GM12878 (cell line): Measurements from ENCODE around the gene ZNF687. TPM values are rescaled to one million over a fixed set of nuclear protein-coding genes. Genes with fewer than 3 reads are reported as not detected.
A peak's percentile ranks its signal among the peaks of the same experiment; 100 is the strongest.

ENCODE experiments used
- BRCA1 ChIP-seq: IDR thresholded peaks from 2 replicates; pipeline ENCODE4 v1.6.1; 2011; ENCODE audit warnings: low read depth, low read length, improper control_type of control experiment
- EGR1 ChIP-seq, 2 experiments: IDR thresholded peaks; 1 replicate in 1 of 2; 2 replicates in 1 of 2; pipeline ENCODE4 v1.6.1; 2011 to 2012; ENCODE audit warnings: low read depth in 2 of 2, low read length in 2 of 2, borderline replicate concordance in 1 of 2, mild to moderate bottlenecking in 1 of 2, moderate library complexity in 1 of 2
- IRF3 ChIP-seq: fragments of 450-650 bp; IDR thresholded peaks from 2 replicates; pipeline ENCODE4 v1.6.1; 2014; ENCODE audit warnings: mild to moderate bottlenecking
- JUNB ChIP-seq: IDR thresholded peaks from 2 replicates; pipeline ENCODE4 v1.6.1; 2016; ENCODE audit warnings: antibody characterized with exemption, mild to moderate bottlenecking
- KAT2A ChIP-seq: conservative IDR thresholded peaks from 2 replicates; pipeline ENCODE4 v1.6.1; 2011; ENCODE audit warnings: low read depth, low read length; ENCODE audit not compliant: control insufficient read depth
- KDM1A ChIP-seq: fragments of 200-600 bp; sonication (generic); IDR thresholded peaks from 2 replicates; pipeline ENCODE4 v1.6.1; 2016; ENCODE audit warnings: borderline replicate concordance
- MYB ChIP-seq: fragments of 150-350 bp; IDR thresholded peaks from 2 replicates; pipeline ENCODE4 v1.6.1; 2014; ENCODE audit warnings: mild to moderate bottlenecking, low read depth, low read length, borderline replicate concordance
- NFYB ChIP-seq: IDR thresholded peaks from 2 replicates; pipeline ENCODE4 v1.6.1; 2011; ENCODE audit warnings: low read depth, mild to moderate bottlenecking, low read length, improper control_type of control experiment, moderate library complexity; ENCODE audit not compliant: insufficient read depth
- SUZ12 ChIP-seq: fragments of 200-600 bp; sonication (generic); IDR thresholded peaks from one replicate; pipeline ENCODE4 v1.6.1; 2018; ENCODE audit warnings: antibody characterized with exemption, mild to moderate bottlenecking; ENCODE audit not compliant: unreplicated experiment
- TAF1 ChIP-seq: IDR thresholded peaks from 2 replicates; pipeline ENCODE4 v1.6.1; 2011; ENCODE audit warnings: mild to moderate bottlenecking, low read depth, low read length, borderline replicate concordance
- YBX1 ChIP-seq: fragments of 450-650 bp; IDR thresholded peaks from 2 replicates; pipeline ENCODE4 v1.6.1; 2016; ENCODE audit warnings: antibody characterized with exemption
- ZBTB4 ChIP-seq: fragments of 450-650 bp; formaldehyde crosslinking; IDR thresholded peaks from 2 replicates; pipeline ENCODE4 v1.4.0; 2022; ENCODE audit warnings: mild to moderate bottlenecking, moderate library complexity
- ZNF217 ChIP-seq: fragments of 450-650 bp; IDR thresholded peaks from 2 replicates; pipeline ENCODE4 v1.6.1; 2017; ENCODE audit warnings: antibody characterized with exemption, mild to moderate bottlenecking
- ZZZ3 ChIP-seq: IDR thresholded peaks from 2 replicates; pipeline ENCODE4 v1.6.1; 2011; ENCODE audit warnings: low read depth; ENCODE audit not compliant: control insufficient read depth, insufficient read length
- polyA plus RNA-seq, 11 experiments: library from polyadenylated mRNA; depleted of rRNA in 4 of 11; unstranded in 6 of 11; stranded (reverse) in 5 of 11; fragments of >200 nt; fragmentation: Nextera tagmentation in 4 of 11; fragmentation: Illumina TruSeq in 1 of 11; extraction: Ambion mirVana in 4 of 11; extraction: Trizol in 1 of 11; gene quantifications; 1 replicate in 1 of 11; 2 replicates in 10 of 11; pipeline versions ENCODE4 v1.2.1 to v1.2.3, GENCODE V29; 2011 to 2016; ENCODE audit warnings: inconsistent platforms in 2 of 11, missing spikeins in 2 of 11, low read depth in 1 of 11
- total RNA-seq, 4 experiments: library from RNA; depleted of rRNA in 3 of 4; stranded (reverse); fragments of >200 nt in 3 of 4; fragmentation: Illumina TruSeq in 1 of 4; extraction: Trizol in 1 of 4; gene quantifications; 2 replicates each; pipeline versions ENCODE4 v1.2.1 to v1.2.3, GENCODE V29; 2013 to 2021
- TF ChIP-seq, protein P1 (sequence below): fragments of 450-650 bp; formaldehyde crosslinking; IDR thresholded peaks from 2 replicates; pipeline ENCODE4 v1.4.0; 2020; ENCODE audit warnings: mild to moderate bottlenecking, moderate library complexity
- TF ChIP-seq, protein P2 (sequence below), 3 experiments: IDR thresholded peaks in 2 of 3; conservative IDR thresholded peaks in 1 of 3; 2 replicates each; pipeline ENCODE4 v1.5.1; 2011; ENCODE audit warnings: low read depth in 3 of 3, low read length in 3 of 3, mild to moderate bottlenecking in 3 of 3, control low read depth in 2 of 3, moderate library complexity in 2 of 3, inconsistent platforms in 1 of 3, mixed read lengths in 1 of 3; ENCODE audit not compliant: control insufficient read depth in 2 of 3, insufficient read depth in 1 of 3; ENCODE audit errors: extremely low read depth in 1 of 3
- TF ChIP-seq, protein P3 (sequence below): IDR thresholded peaks from 2 replicates; pipeline ENCODE4 v1.6.1; 2011; ENCODE audit warnings: borderline replicate concordance, low read depth, mild to moderate bottlenecking, moderate library complexity, mixed read lengths, low read length; ENCODE audit not compliant: insufficient read depth; ENCODE audit errors: extremely low read length

ZNF687 gene
- total and polyA plus RNA-seq, 10 of the 15 experiments (the other 5 are each of a cell fraction or from before 2014, with no cell fraction given), result 0.08 to 30.9 (median 9.9) TPM

DNA sequence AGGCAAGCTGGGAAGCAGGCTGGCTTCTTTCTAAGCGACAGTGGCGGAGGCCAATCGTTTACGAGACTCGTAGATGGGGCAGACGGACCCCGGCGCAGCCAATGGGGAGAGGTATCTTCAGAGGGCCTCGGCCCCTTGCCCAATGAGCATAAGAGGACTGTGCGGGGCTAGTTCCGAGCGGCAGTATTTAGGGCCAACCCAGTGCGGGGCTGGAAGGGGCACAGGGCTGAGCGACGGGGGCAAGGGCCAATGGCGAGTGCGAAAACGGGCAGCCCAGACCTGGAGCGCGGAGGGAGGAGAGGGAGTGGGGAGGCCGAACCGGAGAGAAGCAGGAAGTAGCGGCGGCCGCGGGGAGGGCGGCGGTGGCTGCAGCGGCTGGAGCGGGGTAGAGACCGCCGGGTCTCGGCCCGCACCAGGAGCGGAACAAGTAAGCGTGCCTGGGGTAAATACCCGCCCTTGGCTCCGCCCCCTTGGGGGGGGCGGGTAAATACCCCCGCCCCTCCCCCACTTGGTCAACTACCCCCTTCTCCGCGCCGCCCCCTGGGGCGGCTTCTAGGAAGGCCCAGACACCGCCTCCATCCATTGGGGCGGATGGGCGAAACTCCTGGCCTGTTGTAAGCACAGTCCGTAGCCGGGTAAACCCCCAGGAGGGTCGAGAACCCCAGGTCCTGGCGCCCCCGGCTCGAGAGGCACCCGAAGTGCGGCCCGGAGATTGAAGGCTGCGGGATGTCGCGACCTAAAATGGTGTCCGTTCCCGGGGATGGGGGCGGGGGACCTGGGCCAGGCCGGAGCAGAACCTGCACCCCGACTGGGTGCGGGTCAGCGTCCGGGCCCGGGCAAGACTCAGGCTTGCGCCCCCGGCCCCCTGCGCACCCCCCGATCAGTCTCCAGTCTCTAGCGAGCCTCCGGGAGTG, at the start of gene ZNF687 (continued):
- TF ChIP-seq, protein P1, sequence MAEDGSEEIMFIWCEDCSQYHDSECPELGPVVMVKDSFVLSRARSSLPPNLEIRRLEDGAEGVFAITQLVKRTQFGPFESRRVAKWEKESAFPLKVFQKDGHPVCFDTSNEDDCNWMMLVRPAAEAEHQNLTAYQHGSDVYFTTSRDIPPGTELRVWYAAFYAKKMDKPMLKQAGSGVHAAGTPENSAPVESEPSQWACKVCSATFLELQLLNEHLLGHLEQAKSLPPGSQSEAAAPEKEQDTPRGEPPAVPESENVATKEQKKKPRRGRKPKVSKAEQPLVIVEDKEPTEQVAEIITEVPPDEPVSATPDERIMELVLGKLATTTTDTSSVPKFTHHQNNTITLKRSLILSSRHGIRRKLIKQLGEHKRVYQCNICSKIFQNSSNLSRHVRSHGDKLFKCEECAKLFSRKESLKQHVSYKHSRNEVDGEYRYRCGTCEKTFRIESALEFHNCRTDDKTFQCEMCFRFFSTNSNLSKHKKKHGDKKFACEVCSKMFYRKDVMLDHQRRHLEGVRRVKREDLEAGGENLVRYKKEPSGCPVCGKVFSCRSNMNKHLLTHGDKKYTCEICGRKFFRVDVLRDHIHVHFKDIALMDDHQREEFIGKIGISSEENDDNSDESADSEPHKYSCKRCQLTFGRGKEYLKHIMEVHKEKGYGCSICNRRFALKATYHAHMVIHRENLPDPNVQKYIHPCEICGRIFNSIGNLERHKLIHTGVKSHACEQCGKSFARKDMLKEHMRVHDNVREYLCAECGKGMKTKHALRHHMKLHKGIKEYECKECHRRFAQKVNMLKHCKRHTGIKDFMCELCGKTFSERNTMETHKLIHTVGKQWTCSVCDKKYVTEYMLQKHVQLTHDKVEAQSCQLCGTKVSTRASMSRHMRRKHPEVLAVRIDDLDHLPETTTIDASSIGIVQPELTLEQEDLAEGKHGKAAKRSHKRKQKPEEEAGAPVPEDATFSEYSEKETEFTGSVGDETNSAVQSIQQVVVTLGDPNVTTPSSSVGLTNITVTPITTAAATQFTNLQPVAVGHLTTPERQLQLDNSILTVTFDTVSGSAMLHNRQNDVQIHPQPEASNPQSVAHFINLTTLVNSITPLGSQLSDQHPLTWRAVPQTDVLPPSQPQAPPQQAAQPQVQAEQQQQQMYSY (CRISPR knock-in tag), result no peak
- no peak for TF ChIP-seq ZNF217
- no peak for TF ChIP-seq SUZ12
- TF ChIP-seq NFYB, result peak; percentile 96
- TF ChIP-seq ZBTB4, result no peak
- no peak for TF ChIP-seq YBX1
- TF ChIP-seq KDM1A, result no peak
- TF ChIP-seq, protein P2, sequence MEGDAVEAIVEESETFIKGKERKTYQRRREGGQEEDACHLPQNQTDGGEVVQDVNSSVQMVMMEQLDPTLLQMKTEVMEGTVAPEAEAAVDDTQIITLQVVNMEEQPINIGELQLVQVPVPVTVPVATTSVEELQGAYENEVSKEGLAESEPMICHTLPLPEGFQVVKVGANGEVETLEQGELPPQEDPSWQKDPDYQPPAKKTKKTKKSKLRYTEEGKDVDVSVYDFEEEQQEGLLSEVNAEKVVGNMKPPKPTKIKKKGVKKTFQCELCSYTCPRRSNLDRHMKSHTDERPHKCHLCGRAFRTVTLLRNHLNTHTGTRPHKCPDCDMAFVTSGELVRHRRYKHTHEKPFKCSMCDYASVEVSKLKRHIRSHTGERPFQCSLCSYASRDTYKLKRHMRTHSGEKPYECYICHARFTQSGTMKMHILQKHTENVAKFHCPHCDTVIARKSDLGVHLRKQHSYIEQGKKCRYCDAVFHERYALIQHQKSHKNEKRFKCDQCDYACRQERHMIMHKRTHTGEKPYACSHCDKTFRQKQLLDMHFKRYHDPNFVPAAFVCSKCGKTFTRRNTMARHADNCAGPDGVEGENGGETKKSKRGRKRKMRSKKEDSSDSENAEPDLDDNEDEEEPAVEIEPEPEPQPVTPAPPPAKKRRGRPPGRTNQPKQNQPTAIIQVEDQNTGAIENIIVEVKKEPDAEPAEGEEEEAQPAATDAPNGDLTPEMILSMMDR (IDR thresholded peaks at IDR 0.05 in 2 of 3, conservative IDR thresholded peaks at IDR 0.05 in 1 of 3; ENCODE audit: control insufficient read depth in 2 of 3, extremely low read depth in 1 of 3, insufficient read depth in 1 of 3, low read depth in 3 of 3, low read length in 3 of 3), result no peak
- TF ChIP-seq MYB, result no peak
- TF ChIP-seq KAT2A, result no peak
- TF ChIP-seq, protein P3, sequence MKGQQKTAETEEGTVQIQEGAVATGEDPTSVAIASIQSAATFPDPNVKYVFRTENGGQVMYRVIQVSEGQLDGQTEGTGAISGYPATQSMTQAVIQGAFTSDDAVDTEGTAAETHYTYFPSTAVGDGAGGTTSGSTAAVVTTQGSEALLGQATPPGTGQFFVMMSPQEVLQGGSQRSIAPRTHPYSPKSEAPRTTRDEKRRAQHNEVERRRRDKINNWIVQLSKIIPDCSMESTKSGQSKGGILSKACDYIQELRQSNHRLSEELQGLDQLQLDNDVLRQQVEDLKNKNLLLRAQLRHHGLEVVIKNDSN, result no peak
- peak; percentile 19; the same call in 1 of the 2 replicates for TF ChIP-seq TAF1
- TF ChIP-seq IRF3, result peak; percentile 100
- TF ChIP-seq ZZZ3, result no peak
- TF ChIP-seq EGR1 (IDR thresholded peaks at IDR 0.05; ENCODE audit: borderline replicate concordance in 1 of 2, low read depth in 2 of 2, low read length in 2 of 2), result no peak
- 0 out of 2 replicates have a peak, but pooled peaks have one; percentile 22 for TF ChIP-seq BRCA1
- TF ChIP-seq JUNB, result no peak
